ENCODE results near the gene H2AZ2. TPM values are rescaled to one million over a fixed set of nuclear protein-coding genes. Genes with fewer than 3 reads are reported as not detected.

Gene H2AZ2
- total and polyA plus RNA-seq, 2 donors (not counting 1 experiment from before 2014, with no cell fraction given), result 55.3 to 129 TPM

DNA sequence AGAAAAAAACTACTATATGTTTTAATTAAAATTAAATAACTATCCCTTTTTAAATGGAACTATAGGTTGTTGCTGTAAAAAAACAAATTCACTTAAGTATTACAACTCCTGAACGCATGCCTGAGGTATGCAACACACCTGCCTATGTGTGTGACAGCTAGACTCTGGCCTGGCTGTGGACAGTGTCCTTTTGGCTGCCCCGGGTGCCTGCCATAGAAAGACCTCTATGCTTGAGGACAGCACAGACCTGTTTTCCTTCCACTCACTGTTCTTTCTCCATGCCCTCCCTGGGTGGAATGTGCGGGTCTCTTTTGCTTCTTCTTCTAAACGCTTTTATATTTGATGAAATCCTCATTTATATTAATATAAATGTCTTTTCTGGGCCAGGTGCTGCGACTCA lies 57.9 kb downstream of the H2AZ2 start:
- no peak overlapping the region for H3K4me2 ChIP-seq (replicated peaks; ENCODE audit: low read depth, low read length, poor library complexity, severe bottlenecking)
- H3K9me3 Mint-ChIP-seq (ENCODE audit: insufficient read depth), result no peaks in the 10 kb centered on the region
- no peak overlapping the region for H3K4me3 ChIP-seq (ENCODE audit: control extremely low read depth in 1 of 5, extremely low read depth in 1 of 5, insufficient read depth in 1 of 5, low read depth in 2 of 5, low read length in 4 of 5)
- no peak for DNase-seq
- H3K9me3 ChIP-seq (ENCODE audit: control extremely low read depth in 1 of 3, control insufficient read depth in 2 of 3, insufficient read depth in 1 of 3, low read length in 2 of 3), result no peaks in the 10 kb centered on the region
- no peaks in the 10 kb centered on the region for H4K20me1 ChIP-seq (ENCODE audit: control insufficient read depth, insufficient read depth, low read length, poor library complexity, severe bottlenecking)
- TF ChIP-seq, protein P1, sequence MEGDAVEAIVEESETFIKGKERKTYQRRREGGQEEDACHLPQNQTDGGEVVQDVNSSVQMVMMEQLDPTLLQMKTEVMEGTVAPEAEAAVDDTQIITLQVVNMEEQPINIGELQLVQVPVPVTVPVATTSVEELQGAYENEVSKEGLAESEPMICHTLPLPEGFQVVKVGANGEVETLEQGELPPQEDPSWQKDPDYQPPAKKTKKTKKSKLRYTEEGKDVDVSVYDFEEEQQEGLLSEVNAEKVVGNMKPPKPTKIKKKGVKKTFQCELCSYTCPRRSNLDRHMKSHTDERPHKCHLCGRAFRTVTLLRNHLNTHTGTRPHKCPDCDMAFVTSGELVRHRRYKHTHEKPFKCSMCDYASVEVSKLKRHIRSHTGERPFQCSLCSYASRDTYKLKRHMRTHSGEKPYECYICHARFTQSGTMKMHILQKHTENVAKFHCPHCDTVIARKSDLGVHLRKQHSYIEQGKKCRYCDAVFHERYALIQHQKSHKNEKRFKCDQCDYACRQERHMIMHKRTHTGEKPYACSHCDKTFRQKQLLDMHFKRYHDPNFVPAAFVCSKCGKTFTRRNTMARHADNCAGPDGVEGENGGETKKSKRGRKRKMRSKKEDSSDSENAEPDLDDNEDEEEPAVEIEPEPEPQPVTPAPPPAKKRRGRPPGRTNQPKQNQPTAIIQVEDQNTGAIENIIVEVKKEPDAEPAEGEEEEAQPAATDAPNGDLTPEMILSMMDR (IDR thresholded peaks at IDR 0.05), result no peak
- no peak for TF ChIP-seq EZH2 (IDR thresholded peaks at IDR 0.05; ENCODE audit: borderline replicate concordance, insufficient read depth, low read depth, low read length, poor library complexity, severe bottlenecking)
- CTCF ChIA-PET, result interaction anchor here (1.0 kb wide), 1 partner anchor 67 kb away, joined by 4 read pairs; no protein-coding TSS in a partner anchor
- peaks cover 9 to 16% of the 10 kb centered on the region in 2 donors for H3K4me1 ChIP-seq (ENCODE audit: control insufficient read depth in 2 of 2, insufficient read depth in 2 of 2, low read length in 2 of 2)
- WGBS (ENCODE audit: insufficient coverage), result 100% methylated on average over 1 of the region's 5 CpGs
- no peaks in the 10 kb centered on the region for H3K79me2 ChIP-seq (ENCODE audit: control insufficient read depth, insufficient read depth, low read length)
- H3K27me3 Mint-ChIP-seq, result no peaks in the 10 kb centered on the region
- ATAC-seq (ENCODE audit: low read depth), result no peak
- H3K4me1 Mint-ChIP-seq, result peaks cover 16% of the 10 kb centered on the region
- H3K9ac ChIP-seq (ENCODE audit: low read length), result no peak overlapping the region
- H3K27ac Mint-ChIP-seq, result no peak overlapping the region
- POLR2A ChIA-PET, result no interaction called here
- intact Hi-C loops (cut with micrococcal nuclease), result no loop called here
- H3K4me3 Mint-ChIP-seq, result no peak overlapping the region
- H3K27me3 ChIP-seq (replicated peaks in 1 of 4; ENCODE audit: control extremely low read depth in 1 of 4, control insufficient read depth in 3 of 4, insufficient read depth in 4 of 4, low read length in 3 of 4), result no peaks in the 10 kb centered on the region
- H3K36me3 ChIP-seq (replicated peaks in 1 of 2; ENCODE audit: control extremely low read depth in 1 of 2, control insufficient read depth in 1 of 2, extremely low read depth in 1 of 2, insufficient read depth in 2 of 2, low read length in 1 of 2), result no peaks in the 10 kb centered on the region
- H3K27ac ChIP-seq (ENCODE audit: low read length in 2 of 2), result no peak overlapping the region
- H2AFZ ChIP-seq (ENCODE audit: insufficient read depth, low read depth, low read length, poor library complexity, severe bottlenecking), result no peak overlapping the region

DNA sequence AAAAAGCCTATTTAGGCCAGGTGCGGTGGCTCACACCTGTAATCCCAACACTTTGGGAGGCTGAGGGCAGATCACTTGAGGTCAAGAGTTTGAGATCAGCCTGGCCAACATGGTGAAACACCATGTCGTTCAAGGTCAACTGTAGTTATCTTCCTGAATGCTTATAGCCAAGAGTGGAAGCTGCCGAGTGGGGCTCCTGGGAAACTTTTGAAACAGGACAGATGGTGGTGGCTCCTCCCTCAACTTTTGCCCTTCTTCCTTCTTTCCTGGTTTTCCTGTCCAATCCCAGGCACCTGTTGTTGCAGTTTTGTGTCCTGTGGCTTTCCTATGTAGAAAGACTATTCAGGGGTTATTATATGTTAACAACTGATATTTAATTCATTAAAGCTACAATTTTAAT lies 60.1 kb downstream of the H2AZ2 start:
- Histone ChIP-seq H3K27ac (ENCODE audit: low read length in 2 of 2) (no peak overlapping the region), H2AFZ (ENCODE audit: insufficient read depth, low read depth, low read length, poor library complexity, severe bottlenecking) (no peak overlapping the region), H4K20me1 (ENCODE audit: control insufficient read depth, insufficient read depth, low read length, poor library complexity, severe bottlenecking) (no peaks in the 10 kb centered on the region), H3K4me3 (ENCODE audit: control extremely low read depth in 1 of 5, extremely low read depth in 1 of 5, insufficient read depth in 1 of 5, low read depth in 2 of 5, low read length in 4 of 5) (no peak overlapping the region), H3K4me1 (ENCODE audit: control insufficient read depth in 2 of 2, insufficient read depth in 2 of 2, low read length in 2 of 2) (peaks cover 9 to 16% of the 10 kb centered on the region in 2 donors), H3K79me2 (ENCODE audit: control insufficient read depth, insufficient read depth, low read length) (no peaks in the 10 kb centered on the region), H3K27me3 (replicated peaks in 1 of 4; ENCODE audit: control extremely low read depth in 1 of 4, control insufficient read depth in 3 of 4, insufficient read depth in 4 of 4, low read length in 3 of 4) (no peaks in the 10 kb centered on the region), H3K9ac (ENCODE audit: low read length) (no peak overlapping the region), H3K9me3 (ENCODE audit: control extremely low read depth in 1 of 3, control insufficient read depth in 2 of 3, insufficient read depth in 1 of 3, low read length in 2 of 3) (peaks cover 0 to 18% (median 5%) of the 10 kb centered on the region in 3 donors), H3K36me3 (replicated peaks in 1 of 2; ENCODE audit: control extremely low read depth in 1 of 2, control insufficient read depth in 1 of 2, extremely low read depth in 1 of 2, insufficient read depth in 2 of 2, low read length in 1 of 2) (no peaks in the 10 kb centered on the region), H3K4me2 (replicated peaks; ENCODE audit: low read depth, low read length, poor library complexity, severe bottlenecking) (peak overlapping the region; percentile 48)
- H3K27me3 Mint-ChIP-seq, result no peaks in the 10 kb centered on the region
- no peak overlapping the region for H3K4me3 Mint-ChIP-seq
- ChIA-PET POLR2A (interaction anchor here (2.4 kb wide), 1 partner anchor 19 kb away, joined by 8 read pairs; no protein-coding TSS in a partner anchor), CTCF (interaction anchor here (0.5 to 2.2 kb wide), 3 partner anchors 60 to 348 kb away, joined by 3 to 7 read pairs (median 3); partner anchors contain the start of gene H2AZ2)
- 100% methylated on average over 2 of the region's 3 CpGs for WGBS (ENCODE audit: insufficient coverage)
- DNase-seq, result no peak
- no peak for TF ChIP-seq EZH2 (IDR thresholded peaks at IDR 0.05; ENCODE audit: borderline replicate concordance, insufficient read depth, low read depth, low read length, poor library complexity, severe bottlenecking)
- TF ChIP-seq, protein P1 (IDR thresholded peaks at IDR 0.05), result no peak
- ATAC-seq (ENCODE audit: low read depth), result no peak
- H3K27ac Mint-ChIP-seq, result peak overlapping the region; percentile 77
- intact Hi-C loops (cut with micrococcal nuclease), result no loop called here
- H3K9me3 Mint-ChIP-seq (ENCODE audit: insufficient read depth), result peaks cover 5% of the 10 kb centered on the region
- peaks cover 13% of the 10 kb centered on the region for H3K4me1 Mint-ChIP-seq

All from B cell (primary cell).